HCT116 (cell line): ENCODE measurements around the gene HOXA13. TPM values are rescaled to one million over a fixed set of nuclear protein-coding genes. Genes with fewer than 3 reads are reported as not detected.

ENCODE experiments used
- ATAC-seq: fragments of 200-7000 bp; cut with Tn5 transposase; 2 replicates; pipeline ENCODE4 v1.9.1; 2020; ENCODE audit warnings: mild to moderate bottlenecking, moderate library complexity
- BruUV-seq: library from RNA; stranded (reverse); fragments of 400-500 nt; replicated peaks from 2 replicates; lab custom pipeline; 2021; lab: Mats Ljungman, UMichigan
- CTCF ChIA-PET: fragments of 300-600 bp; sonication (Branson Sonifier 250); formaldehyde crosslinking; loops from one replicate; lab custom pipeline; 2021; ENCODE audit warnings: antibody characterized with exemption; lab: Charles Lee
- POLR2A ChIA-PET: fragments of 300-600, 350-600 bp; sonication (Branson Sonifier 250); formaldehyde crosslinking; loops from one replicate; lab custom pipeline; 2021; ENCODE audit warnings: antibody characterized with exemption; lab: Charles Lee
- RAD21 ChIA-PET, 2 experiments: fragments of 300-600 bp; sonication (Branson Sonifier 250); formaldehyde crosslinking; loops; one replicate each; lab custom pipeline; 2023; ENCODE audit warnings: low total read pairs in 2 of 2; ENCODE audit not compliant: uncharacterized antibody in 2 of 2, unreplicated experiment in 2 of 2, low non-redundant PET in 1 of 2; lab: Charles Lee
- DNase-seq: peaks from one replicate; pipeline ENCODE4 v3.0.0-alpha.2; 2010; ENCODE audit warnings: low read depth, low spot score
- H2AFZ ChIP-seq: fragments of 200-600 bp; shearing (Covaris generic), sonication (generic); 2 replicates; pipeline ENCODE4 v1.6.1; 2017; ENCODE audit warnings: low read depth, mixed run types, mixed read lengths, antibody characterized with exemption, low read length; ENCODE audit not compliant: poor library complexity, severe bottlenecking
- H3K27ac ChIP-seq: 2 replicates; pipeline ENCODE4 v1.5.1; 2012; ENCODE audit warnings: low read depth, low read length
- H3K27me3 ChIP-seq: fragments of 200-600 bp; sonication (generic); 2 replicates; pipeline ENCODE4 v1.6.1; 2016; ENCODE audit warnings: mixed run types, low read length, mixed read lengths; ENCODE audit not compliant: insufficient read depth
- H3K36me3 ChIP-seq, 2 experiments: fragments of 200-500 bp in 1 of 2; fragments of 200-600 bp in 1 of 2; sonication (Bioruptor generic) in 1 of 2; sonication (generic) in 1 of 2; 2 replicates each; pipeline versions ENCODE4 v1.5.1 to v1.6.1; 2014 to 2016; ENCODE audit warnings: low read length in 2 of 2, inconsistent platforms in 1 of 2, mixed read lengths in 1 of 2, mixed run types in 1 of 2; ENCODE audit not compliant: insufficient read depth in 2 of 2, control insufficient read depth in 1 of 2
- H3K4me1 ChIP-seq, 2 experiments: fragments of 200-600 bp in 1 of 2; sonication (generic) in 1 of 2; 2 replicates each; pipeline versions ENCODE4 v1.5.1 to v1.6.1; 2012 to 2017; ENCODE audit warnings: low read length in 2 of 2, inconsistent platforms in 1 of 2, mild to moderate bottlenecking in 1 of 2, mixed read lengths in 1 of 2, mixed run types in 1 of 2, moderate library complexity in 1 of 2; ENCODE audit not compliant: insufficient read depth in 2 of 2, control insufficient read depth in 1 of 2
- H3K4me2 ChIP-seq: fragments of 200-600 bp; sonication (generic); 2 replicates; pipeline ENCODE4 v1.6.1; 2017; ENCODE audit warnings: mixed run types, low read length, mixed read lengths
- H3K4me3 ChIP-seq, 2 experiments: fragments of 200-600 bp in 1 of 2; sonication (generic) in 1 of 2; replicated peaks in 1 of 2; 2 replicates each; pipeline ENCODE4 v1.5.1; 2011 to 2016; ENCODE audit warnings: low read length in 2 of 2, control low read depth in 1 of 2, low read depth in 1 of 2, mild to moderate bottlenecking in 1 of 2, mixed read lengths in 1 of 2, mixed run types in 1 of 2
- H3K79me2 ChIP-seq: fragments of 200-600 bp; sonication (generic); 2 replicates; pipeline ENCODE4 v1.6.1; 2017; ENCODE audit warnings: mild to moderate bottlenecking, mixed run types, low read length, moderate library complexity, mixed read lengths; ENCODE audit not compliant: insufficient read depth
- H3K9ac ChIP-seq: fragments of 200-600 bp; sonication (generic); 2 replicates; pipeline ENCODE4 v1.6.1; 2016; ENCODE audit warnings: low read length, mixed read lengths
- H3K9me2 ChIP-seq: fragments of 200-600 bp; sonication (generic), shearing (Covaris generic); 2 replicates; pipeline ENCODE4 v1.6.1; 2017; ENCODE audit warnings: mixed run types, mild to moderate bottlenecking, moderate library complexity; ENCODE audit not compliant: insufficient read depth
- H3K9me3 ChIP-seq, 2 experiments: fragments of 200-500 bp in 1 of 2; fragments of 200-600 bp in 1 of 2; sonication (Bioruptor generic) in 1 of 2; sonication (generic) in 1 of 2; 2 replicates each; pipeline ENCODE4 v1.6.1; 2014 to 2017; ENCODE audit warnings: low read length in 2 of 2, mixed read lengths in 2 of 2, inconsistent platforms in 1 of 2, low read depth in 1 of 2, mild to moderate bottlenecking in 1 of 2, mixed run types in 1 of 2, moderate library complexity in 1 of 2; ENCODE audit not compliant: control insufficient read depth in 1 of 2, insufficient read depth in 1 of 2
- H4K20me1 ChIP-seq: fragments of 200-600 bp; sonication (generic), shearing (Covaris generic); 2 replicates; pipeline ENCODE4 v1.6.1; 2017; ENCODE audit warnings: mixed run types, mild to moderate bottlenecking, moderate library complexity; ENCODE audit not compliant: insufficient read depth
- CBX3 ChIP-seq: IDR thresholded peaks from 2 replicates; pipeline ENCODE4 v1.6.1; 2012; ENCODE audit warnings: low read depth
- CTCF ChIP-seq, 3 experiments: fragments of 200-600 bp in 1 of 3; sonication (generic) in 1 of 3; IDR thresholded peaks in 2 of 3; conservative IDR thresholded peaks in 1 of 3; 2 replicates each; pipeline ENCODE4 v1.5.1; 2012 to 2017; ENCODE audit warnings: low read depth in 2 of 3, low read length in 2 of 3, antibody characterized with exemption in 1 of 3, borderline replicate concordance in 1 of 3, control low read depth in 1 of 3, mild to moderate bottlenecking in 1 of 3, mixed read lengths in 1 of 3, mixed run types in 1 of 3, moderate library complexity in 1 of 3; ENCODE audit not compliant: insufficient read depth in 1 of 3
- EGR1 ChIP-seq: IDR thresholded peaks from 2 replicates; pipeline ENCODE4 v1.6.1; 2012; ENCODE audit warnings: low read depth
- ELF1 ChIP-seq: IDR thresholded peaks from 2 replicates; pipeline ENCODE4 v1.6.1; 2012; ENCODE audit warnings: low read depth, borderline replicate concordance
- EZH2 ChIP-seq: fragments of 200-600 bp; sonication (generic); IDR thresholded peaks from 2 replicates; pipeline ENCODE4 v1.6.1; 2017; ENCODE audit warnings: antibody characterized with exemption, mixed run types
- EZH2phosphoT487 ChIP-seq: fragments of 200-600 bp; IDR thresholded peaks from 2 replicates; pipeline ENCODE4 v1.6.1; 2018; ENCODE audit warnings: antibody characterized with exemption, borderline replicate concordance
- MAX ChIP-seq: IDR thresholded peaks from 2 replicates; pipeline ENCODE4 v1.6.1; 2012
- POLR2A ChIP-seq: IDR thresholded peaks from 2 replicates; pipeline ENCODE4 v1.7.0; 2011; ENCODE audit warnings: borderline replicate concordance; ENCODE audit not compliant: insufficient read depth, insufficient read length; ENCODE audit errors: extremely low read depth
- POLR2AphosphoS5 ChIP-seq: IDR thresholded peaks from 2 replicates; pipeline ENCODE4 v1.6.1; 2011; ENCODE audit warnings: mild to moderate bottlenecking, low read depth, low read length, moderate library complexity
- RAD21 ChIP-seq: IDR thresholded peaks from 2 replicates; pipeline ENCODE4 v1.6.1; 2012; ENCODE audit warnings: low read depth, mild to moderate bottlenecking
- REST ChIP-seq: IDR thresholded peaks from 2 replicates; pipeline ENCODE4 v1.6.1; 2012; ENCODE audit warnings: low read depth
- SIN3A ChIP-seq: IDR thresholded peaks from 2 replicates; pipeline ENCODE4 v1.6.1; 2012; ENCODE audit warnings: low read depth
- SP1 ChIP-seq: IDR thresholded peaks from 2 replicates; pipeline ENCODE4 v1.6.1; 2012; ENCODE audit warnings: low read depth
- ZFX ChIP-seq: fragments of 450-650 bp; IDR thresholded peaks from 2 replicates; pipeline ENCODE4 v1.6.1; 2017
- intact Hi-C: fragments of 100-400 bp; cut with micrococcal nuclease; formaldehyde crosslinking; loops from 2 replicates; pipeline ENCODE4 v1.10.0; 2022
- total RNA-seq: library from RNA; stranded (reverse); gene quantifications from one replicate; pipeline ENCODE4 v1.2.1, GENCODE V29; 2021; ENCODE audit not compliant: unreplicated experiment
- TF ChIP-seq, protein P1 (sequence below): IDR thresholded peaks from 2 replicates; pipeline ENCODE4 v1.6.1; 2011; ENCODE audit warnings: mild to moderate bottlenecking, low read length, moderate library complexity; ENCODE audit not compliant: insufficient replicate concordance; ENCODE audit errors: extremely low read depth
- TF ChIP-seq, protein P2 (sequence below): IDR thresholded peaks from 2 replicates; pipeline ENCODE4 v1.6.1; 2012

HOXA13 gene
- total RNA-seq, 1 experiment from 2014 or later = 3.6 TPM

- ATAC-seq = peak; percentile 30
- Histone ChIP-seq H3K27me3 (no peaks in the 10 kb centered on the region), H3K9me2 (no peaks in the 10 kb centered on the region), H3K4me2 (peak overlapping the region; percentile 97), H3K27ac (peak overlapping the region; percentile 91), H3K9me3 (no peaks in the 10 kb centered on the region), H3K79me2 (peaks cover 47% of the 10 kb centered on the region), H2AFZ (no peak overlapping the region), H3K36me3 (peaks cover 0 to 4% of the 10 kb centered on the region in 2 experiments; a peak in 1 of 4 replicates), H3K9ac (peak overlapping the region; percentile 89), H3K4me3 (peak overlapping the region; percentile 77 to 84), H4K20me1 (no peaks in the 10 kb centered on the region), H3K4me1 (peaks cover 14 to 58% of the 10 kb centered on the region in 2 experiments)
- ChIA-PET POLR2A (interaction anchor here (0.7 to 1.4 kb wide), 5 partner anchors 9 to 995 kb away, joined by 3 to 5 read pairs (median 4); partner anchors contain the start of gene HOXA3), CTCF (interaction anchor here (0.6 to 3.4 kb wide), 26 partner anchors 9 to 1300 kb away, joined by 3 to 62 read pairs (median 4); partner anchors contain the start of gene HOXA3), RAD21 (interaction anchor here (0.6 to 2.1 kb wide), 11 partner anchors 9 to 792 kb away, joined by 3 to 12 read pairs (median 4); partner anchors contain the start of gene HOXA6 (in 1 of the 2))
- DNase-seq = no peak
- no peak for TF ChIP-seq POLR2A
- TF ChIP-seq, protein P1, sequence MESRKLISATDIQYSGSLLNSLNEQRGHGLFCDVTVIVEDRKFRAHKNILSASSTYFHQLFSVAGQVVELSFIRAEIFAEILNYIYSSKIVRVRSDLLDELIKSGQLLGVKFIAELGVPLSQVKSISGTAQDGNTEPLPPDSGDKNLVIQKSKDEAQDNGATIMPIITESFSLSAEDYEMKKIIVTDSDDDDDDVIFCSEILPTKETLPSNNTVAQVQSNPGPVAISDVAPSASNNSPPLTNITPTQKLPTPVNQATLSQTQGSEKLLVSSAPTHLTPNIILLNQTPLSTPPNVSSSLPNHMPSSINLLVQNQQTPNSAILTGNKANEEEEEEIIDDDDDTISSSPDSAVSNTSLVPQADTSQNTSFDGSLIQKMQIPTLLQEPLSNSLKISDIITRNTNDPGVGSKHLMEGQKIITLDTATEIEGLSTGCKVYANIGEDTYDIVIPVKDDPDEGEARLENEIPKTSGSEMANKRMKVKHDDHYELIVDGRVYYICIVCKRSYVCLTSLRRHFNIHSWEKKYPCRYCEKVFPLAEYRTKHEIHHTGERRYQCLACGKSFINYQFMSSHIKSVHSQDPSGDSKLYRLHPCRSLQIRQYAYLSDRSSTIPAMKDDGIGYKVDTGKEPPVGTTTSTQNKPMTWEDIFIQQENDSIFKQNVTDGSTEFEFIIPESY = no peak
- TF ChIP-seq POLR2AphosphoS5 = no peak
- no peak for TF ChIP-seq RAD21
- TF ChIP-seq CTCF (IDR thresholded peaks at IDR 0.05 in 2 of 3, conservative IDR thresholded peaks at IDR 0.05 in 1 of 3; ENCODE audit: borderline replicate concordance in 1 of 3, insufficient read depth in 1 of 3, low read depth in 2 of 3, low read length in 2 of 3) = no peak; a peak in 1 of 6 replicates
- TF ChIP-seq REST = no peak
- TF ChIP-seq ELF1 = no peak
- TF ChIP-seq EZH2 = no peak
- no peak for TF ChIP-seq SP1
- TF ChIP-seq EGR1 = no peak
- TF ChIP-seq MAX = no peak
- no peak for TF ChIP-seq EZH2phosphoT487
- no peak for TF ChIP-seq SIN3A
- TF ChIP-seq ZFX = no peak
- TF ChIP-seq CBX3 = no peak
- TF ChIP-seq, protein P2, sequence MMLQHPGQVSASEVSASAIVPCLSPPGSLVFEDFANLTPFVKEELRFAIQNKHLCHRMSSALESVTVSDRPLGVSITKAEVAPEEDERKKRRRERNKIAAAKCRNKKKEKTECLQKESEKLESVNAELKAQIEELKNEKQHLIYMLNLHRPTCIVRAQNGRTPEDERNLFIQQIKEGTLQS = no peak
- no TSS peak for BruUV-seq
- intact Hi-C loops = loop anchor here (1.0 to 10.0 kb wide), 9 partner anchors 475 to 1594 kb away; partner anchors contain the start of genes CBX3 and HNRNPA2B1
These were observed 38.6 kb downstream of the HOXA13 start for GRCh38 chr7:27161214-27161720.
